ENCODE data around the gene PAFAH2.

Gene PAFAH2

DNA sequence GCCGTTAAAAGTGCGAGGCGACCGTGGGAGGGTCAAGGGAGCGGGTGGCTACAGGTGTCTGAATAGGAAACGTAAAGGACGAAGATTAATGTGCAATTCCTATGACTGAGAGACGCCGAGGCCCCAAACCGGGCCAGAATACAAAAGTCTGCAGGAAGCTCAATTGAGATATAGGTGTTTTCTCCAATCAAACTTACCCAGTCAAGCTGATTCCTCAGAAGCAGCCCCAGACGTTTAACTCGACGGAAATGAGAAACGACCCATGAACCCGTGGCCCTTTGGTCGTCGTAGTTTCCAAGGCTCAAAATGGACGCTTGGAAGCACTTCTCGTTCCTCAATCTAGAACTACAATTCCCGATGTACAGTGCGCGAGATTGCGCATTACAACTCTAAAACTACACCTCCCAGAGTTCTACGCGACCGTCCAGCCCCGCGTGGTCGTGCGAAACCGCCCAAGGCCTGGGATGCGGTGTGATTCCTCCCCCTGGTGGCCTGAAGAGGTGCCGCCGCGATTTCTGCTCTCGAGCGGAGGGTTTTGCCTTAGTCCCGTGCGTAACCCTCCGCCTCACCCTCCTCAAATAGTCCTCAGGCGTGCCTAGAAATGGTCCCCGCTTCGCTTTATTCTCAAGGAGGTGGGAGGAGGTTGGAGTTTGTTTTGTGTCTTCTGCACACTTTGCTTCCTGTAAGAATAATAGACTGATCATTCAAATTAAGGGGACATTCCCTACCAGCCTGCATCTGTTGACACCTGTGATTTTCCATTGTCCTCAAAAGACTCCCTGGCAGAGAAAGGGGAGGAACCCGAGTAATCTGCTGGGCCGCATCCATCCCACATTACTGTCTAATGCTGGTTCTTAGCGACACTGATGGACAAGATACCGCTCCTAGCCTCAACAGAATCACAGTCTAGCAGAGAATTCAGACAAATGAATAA is at the start of gene PAFAH2:
Gene PAFAH2, minus strand, starts transcription at position 236 of the 934 bp plus-strand sequence. CDS start 7,247 bp downstream, outside the sequence.
- peak; percentile 95 for DNase-seq

- DNase-seq, result no peak
Observed at GRCh38 chr1:26047278-26047874, 49.5 kb upstream of the PAFAH2 start.

GRCh38 chr1:26046246-26047095 is 48.6 kb upstream of the PAFAH2 start:
- DNase-seq, result no peak

- no peak for DNase-seq
Observed at GRCh38 chr1:26045722-26046245, 47.9 kb upstream of the PAFAH2 start, which contains the start of gene SLC30A2. Gene SLC30A2 (minus strand): TSS chr1:26046118. CDS start chr1:26045896, 222 bp downstream.

GRCh38 chr1:26044971-26045721 is 47.3 kb upstream of the PAFAH2 start:
- no peak for DNase-seq

DNA sequence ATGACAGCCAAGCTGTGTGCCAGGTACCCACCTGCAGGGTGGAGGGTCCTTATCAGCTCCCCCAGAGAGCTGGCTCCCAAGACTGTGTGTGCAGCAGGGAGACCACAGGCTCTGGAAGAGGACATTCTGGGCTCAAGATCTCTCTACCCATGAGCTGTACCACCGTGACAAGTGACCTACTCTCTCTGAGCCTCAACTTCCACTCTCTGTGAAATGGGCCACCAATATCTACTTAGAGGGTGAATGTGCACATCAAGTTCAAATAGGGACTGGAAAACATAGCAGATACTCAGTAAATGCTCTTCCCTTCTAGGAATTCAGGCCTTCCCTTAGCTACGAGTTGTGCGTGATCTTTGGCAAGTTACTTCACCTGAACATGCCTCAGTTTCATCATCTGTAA is 46.6 kb upstream of the PAFAH2 start:
- DNase-seq, result no peak

DNA sequence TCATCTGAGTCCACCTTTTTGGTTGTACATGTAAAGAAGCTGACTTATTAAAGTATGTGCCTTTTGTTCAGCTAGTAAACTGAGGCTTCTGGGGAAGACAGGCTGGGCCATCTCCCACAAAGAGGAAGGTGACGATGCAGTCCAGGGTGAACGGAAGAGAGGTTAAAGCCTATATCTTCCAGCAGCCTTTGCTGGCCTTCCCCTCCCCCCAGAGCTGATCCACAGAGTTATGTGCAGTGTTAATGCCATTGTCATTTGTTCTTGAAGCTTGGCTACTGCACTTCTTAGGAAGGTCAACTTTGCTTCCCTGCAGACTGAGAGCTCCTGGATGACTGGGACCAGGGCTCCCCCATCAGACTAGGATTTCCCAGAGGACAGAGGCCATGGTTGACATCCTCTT is 45.9 kb upstream of the PAFAH2 start:
- no peak for DNase-seq

GRCh38 chr1:26041978-26042377 is 44.1 kb upstream of the PAFAH2 start:
- no peak for DNase-seq

DNA sequence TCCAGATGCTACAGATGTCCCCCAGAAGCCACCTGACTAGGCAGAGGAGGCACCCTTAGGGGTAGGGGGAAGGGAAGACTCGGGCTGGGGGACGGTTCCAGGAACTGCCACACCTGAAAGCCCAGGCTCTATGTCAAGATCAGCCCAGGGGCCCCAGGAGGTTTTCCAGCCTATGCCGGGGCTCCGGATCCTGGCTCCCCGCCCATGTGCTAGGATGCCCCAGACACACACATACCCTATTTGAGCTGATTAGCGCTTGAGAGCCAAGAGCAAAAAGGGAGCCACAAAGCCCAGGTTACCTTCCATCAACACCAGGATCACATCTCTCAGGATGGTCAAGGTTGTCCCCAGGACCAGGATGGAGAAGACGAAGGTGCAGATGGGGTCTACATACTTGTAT is 43.5 kb upstream of the PAFAH2 start:
- no peak for DNase-seq

DNA sequence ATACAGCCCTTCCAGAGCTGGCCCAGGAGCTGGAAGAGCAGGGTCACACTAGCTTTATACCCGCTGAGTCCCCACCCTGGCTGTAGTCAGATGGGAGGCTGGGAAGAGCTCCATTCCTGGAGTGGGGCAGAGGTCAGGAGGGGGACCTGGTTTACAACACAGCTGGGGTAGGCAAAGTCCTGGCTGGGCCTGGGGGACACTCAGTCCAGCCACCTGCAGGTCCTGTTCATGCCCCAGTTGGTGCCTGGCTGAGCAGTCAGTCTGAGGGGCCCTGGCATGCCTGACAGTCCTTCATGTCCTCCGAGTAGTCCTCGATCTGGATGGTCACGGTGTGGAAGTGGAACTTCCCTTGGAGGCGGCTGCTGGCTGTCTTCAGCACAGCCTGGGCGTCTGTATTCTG is 41.0 kb upstream of the PAFAH2 start:
- DNase-seq, result no peak

DNA sequence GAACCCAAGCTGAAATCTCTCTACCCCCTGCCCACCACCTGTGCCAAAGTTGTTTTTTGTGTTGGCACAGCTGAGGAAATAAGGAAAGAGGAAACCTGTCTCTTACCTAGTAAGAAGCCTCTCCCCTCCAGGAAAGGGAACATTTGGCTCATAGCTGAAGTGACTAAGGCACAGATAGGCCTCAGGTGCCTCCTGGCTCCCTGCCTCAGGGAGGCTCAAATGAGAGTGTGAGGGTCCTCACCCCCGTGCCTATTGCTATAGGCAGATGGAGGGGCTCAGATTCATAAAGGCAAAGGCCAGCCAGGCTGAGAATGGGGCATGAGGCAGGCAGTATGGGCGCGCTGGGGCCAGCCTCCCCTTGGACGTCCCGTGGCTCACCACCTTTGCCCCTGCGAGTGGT is 40.6 kb upstream of the PAFAH2 start:
- DNase-seq, result no peak

DNA sequence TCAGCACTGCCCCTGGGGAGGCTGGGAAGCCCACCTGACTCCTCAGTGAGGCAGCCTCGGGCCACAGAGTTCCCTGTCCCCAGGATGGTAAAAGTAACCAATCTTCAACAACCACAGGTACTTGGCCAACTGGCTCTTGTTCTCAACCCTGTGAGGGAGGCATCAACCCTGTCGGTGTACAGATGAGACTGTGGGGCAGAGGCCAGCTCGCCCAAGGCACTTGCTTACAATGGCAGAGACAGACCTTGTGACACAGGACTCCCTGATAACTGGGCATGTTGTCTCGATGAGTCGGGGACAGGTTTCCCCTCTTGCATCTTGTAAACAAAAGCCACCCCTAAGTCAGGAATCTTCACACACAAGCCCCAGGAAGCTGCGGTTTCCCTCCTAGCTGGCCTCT is 40.0 kb upstream of the PAFAH2 start:
- DNase-seq, result no peak

GRCh38 chr1:26036756-26037281 is 39.0 kb upstream of the PAFAH2 start:
- DNase-seq, result no peak

- peak; percentile 74 for DNase-seq
Observed at GRCh38 chr1:26035959-26036755, 38.3 kb upstream of the PAFAH2 start.

- DNase-seq, result peak; percentile 91
Observed at GRCh38 chr1:26035203-26035958, 37.5 kb upstream of the PAFAH2 start.

- DNase-seq, result no peak
Observed at GRCh38 chr1:26034504-26035202, 36.8 kb upstream of the PAFAH2 start.

DNA sequence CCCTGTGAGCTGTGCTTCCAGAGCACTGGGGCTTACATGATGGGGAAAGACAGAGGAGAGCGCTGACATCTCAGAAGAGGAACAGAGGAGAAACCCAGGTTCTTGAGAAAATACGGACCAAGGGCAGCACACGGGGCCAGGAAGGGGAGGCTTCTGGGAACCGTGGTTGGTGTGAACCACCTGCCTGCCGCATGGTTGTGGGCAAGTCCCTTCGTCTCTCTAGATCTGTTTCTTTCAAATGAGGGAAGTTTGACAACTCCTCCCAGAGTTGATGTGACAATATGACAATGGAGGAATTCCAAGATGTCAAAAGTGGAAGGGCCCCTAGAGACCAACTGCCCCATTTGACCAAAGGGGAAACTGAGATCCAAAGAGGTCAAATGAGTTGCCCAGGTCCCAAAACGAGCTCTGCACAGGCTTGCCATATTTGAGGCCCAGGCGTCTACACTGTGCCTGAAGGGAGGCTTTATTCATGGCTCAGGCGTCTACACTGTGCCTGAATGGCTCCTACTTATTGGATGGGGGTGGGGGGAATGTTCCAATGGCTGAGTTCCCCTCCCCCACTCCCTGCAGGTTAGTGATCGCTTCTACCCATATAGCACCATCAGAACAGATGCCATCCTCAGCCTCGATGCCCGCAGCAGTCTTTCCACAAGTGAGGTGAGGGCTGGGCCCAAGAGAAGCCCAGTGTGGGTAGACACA is 34.9 kb upstream of the PAFAH2 start:
- no peak for DNase-seq

DNA sequence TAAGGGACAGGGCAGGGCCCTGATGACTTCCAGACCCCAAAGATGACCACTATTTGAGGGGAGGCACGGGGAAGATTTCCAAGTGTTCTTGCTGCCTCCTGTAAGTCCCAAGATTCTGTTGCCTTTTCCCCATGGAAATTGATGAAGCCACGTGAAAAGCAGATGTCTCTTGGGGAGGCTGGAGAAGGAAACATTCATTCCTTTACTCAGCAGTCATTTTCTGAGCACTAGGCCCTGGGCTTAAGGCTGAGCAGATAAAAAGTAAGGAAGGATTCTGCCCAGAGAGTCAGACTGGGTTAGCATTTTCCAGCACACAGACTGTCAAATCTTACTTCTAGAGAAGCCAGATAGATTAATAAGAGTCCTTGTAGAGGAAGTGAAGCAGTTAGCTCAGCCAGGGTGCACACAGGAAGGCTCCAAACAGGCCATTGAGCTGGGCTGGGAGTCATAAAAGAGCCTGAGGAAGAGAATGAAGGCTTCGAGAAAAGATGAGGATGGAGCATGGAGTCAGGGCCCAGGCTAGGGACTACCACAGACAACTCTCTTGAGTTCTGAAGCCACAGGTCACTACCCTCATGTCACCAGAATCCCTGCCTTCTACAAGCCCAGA is 33.9 kb upstream of the PAFAH2 start:
- DNase-seq, result no peak

GRCh38 chr1:26031196-26031595 is 33.3 kb upstream of the PAFAH2 start:
- no peak for DNase-seq

Data from activated CD4-positive, alpha-beta T cell treated with anti-CD3 and anti-CD28 coated beads, Interleukin-2, amount 50 U/mL, for 1 hour (primary cell).